SJCRH30 (cell line): ENCODE data around the gene IGSF9. TPM values are rescaled to one million over a fixed set of nuclear protein-coding genes. Genes with fewer than 3 reads are reported as not detected.

Experiments used
- DNase-seq, 2 experiments: peaks; one replicate each; pipeline ENCODE4 v3.0.0-alpha.2; 2015 to 2020
- H3K27ac ChIP-seq: fragments of 250-450 bp; sonication (Bioruptor Pico); 2 replicates; pipeline ENCODE4 v1.5.1; 2020; ENCODE audit warnings: mild to moderate bottlenecking, moderate library complexity
- H3K27me3 ChIP-seq: fragments of 250-450 bp; sonication (Bioruptor Pico); 2 replicates; pipeline ENCODE4 v1.5.1; 2020; ENCODE audit warnings: mild to moderate bottlenecking, moderate library complexity
- H3K36me3 ChIP-seq: fragments of 250-450 bp; sonication (Bioruptor Pico); 2 replicates; pipeline ENCODE4 v1.5.1; 2020; ENCODE audit warnings: mild to moderate bottlenecking, moderate library complexity
- H3K4me1 ChIP-seq: fragments of 250-450 bp; sonication (Bioruptor Pico); 2 replicates; pipeline ENCODE4 v1.5.1; 2020; ENCODE audit warnings: mild to moderate bottlenecking, moderate library complexity
- H3K4me3 ChIP-seq: fragments of 250-450 bp; sonication (Bioruptor Pico); 2 replicates; pipeline ENCODE4 v1.5.1; 2020; ENCODE audit warnings: mild to moderate bottlenecking, moderate library complexity
- H3K9me3 ChIP-seq: fragments of 250-450 bp; sonication (Bioruptor Pico); replicated peaks from 2 replicates; pipeline ENCODE4 v1.5.1; 2020; ENCODE audit warnings: mild to moderate bottlenecking, moderate library complexity
- total RNA-seq: library from RNA; depleted of rRNA; stranded (reverse); fragments of >200 nt; shearing (Covaris generic); gene quantifications from 2 replicates; pipeline ENCODE4 v1.2.3, GENCODE V29; 2014

The IGSF9 gene
- total RNA-seq, 1 experiment from 2014 or later: 0.06 TPM

- H3K4me3 ChIP-seq: no peak overlapping the region
Measured at GRCh38 chr1:159962176-159962575, 16.8 kb upstream of the IGSF9 start.

GRCh38 chr1:159961636-159962035 is 16.2 kb upstream of the IGSF9 start:
- DNase-seq: no peak
- Histone ChIP-seq H3K4me3 (no peak overlapping the region), H3K27ac (no peak overlapping the region), H3K36me3 (no peaks in the 10 kb centered on the region), H3K27me3 (no peaks in the 10 kb centered on the region; the same call in 1 of the 2 replicates), H3K9me3 (no peaks in the 10 kb centered on the region), H3K4me1 (no peaks in the 10 kb centered on the region)

More at GRCh38 chr1:159962176-159962575, 16.8 kb upstream of the IGSF9 start:
- no peaks in the 10 kb centered on the region for H3K9me3 ChIP-seq
- no peaks in the 10 kb centered on the region for H3K36me3 ChIP-seq
- no peaks in the 10 kb centered on the region for H3K4me1 ChIP-seq
- no peaks in the 10 kb centered on the region; the same call in 1 of the 2 replicates for H3K27me3 ChIP-seq
- no peak for DNase-seq
- no peak overlapping the region for H3K27ac ChIP-seq

- no peaks in the 10 kb centered on the region for H3K9me3 ChIP-seq
- H3K36me3 ChIP-seq: no peaks in the 10 kb centered on the region
- no peak overlapping the region for H3K27ac ChIP-seq
- H3K27me3 ChIP-seq: no peaks in the 10 kb centered on the region; the same call in 1 of the 2 replicates
- DNase-seq: no peak
- H3K4me3 ChIP-seq: no peak overlapping the region
- no peaks in the 10 kb centered on the region for H3K4me1 ChIP-seq
Measured at GRCh38 chr1:159960721-159961381, 15.4 kb upstream of the IGSF9 start.

- DNase-seq: no peak
- no peak overlapping the region for H3K27ac ChIP-seq
- H3K27me3 ChIP-seq: no peaks in the 10 kb centered on the region; the same call in 1 of the 2 replicates
- no peaks in the 10 kb centered on the region for H3K4me1 ChIP-seq
- no peaks in the 10 kb centered on the region for H3K36me3 ChIP-seq
- H3K9me3 ChIP-seq: no peaks in the 10 kb centered on the region
- no peak overlapping the region for H3K4me3 ChIP-seq
Measured at GRCh38 chr1:159959451-159959850, 14.0 kb upstream of the IGSF9 start.

- Histone ChIP-seq H3K9me3 (no peaks in the 10 kb centered on the region), H3K27ac (no peak overlapping the region), H3K36me3 (no peaks in the 10 kb centered on the region), H3K27me3 (no peaks in the 10 kb centered on the region), H3K4me1 (no peaks in the 10 kb centered on the region), H3K4me3 (no peak overlapping the region)
- no peak for DNase-seq
Measured at GRCh38 chr1:159958719-159959380, 13.4 kb upstream of the IGSF9 start.

- H3K27me3 ChIP-seq: no peaks in the 10 kb centered on the region
- no peaks in the 10 kb centered on the region for H3K36me3 ChIP-seq
- no peaks in the 10 kb centered on the region for H3K4me1 ChIP-seq
- DNase-seq: no peak
- H3K4me3 ChIP-seq: no peak overlapping the region
- no peaks in the 10 kb centered on the region for H3K9me3 ChIP-seq
- no peak overlapping the region for H3K27ac ChIP-seq
Measured at GRCh38 chr1:159957824-159958268, 12.4 kb upstream of the IGSF9 start.

GRCh38 chr1:159955456-159955855 is 10.0 kb upstream of the IGSF9 start:
- Histone ChIP-seq H3K27ac (no peak overlapping the region), H3K27me3 (no peaks in the 10 kb centered on the region), H3K9me3 (no peaks in the 10 kb centered on the region), H3K36me3 (no peaks in the 10 kb centered on the region), H3K4me1 (no peaks in the 10 kb centered on the region), H3K4me3 (no peak overlapping the region)
- no peak for DNase-seq

GRCh38 chr1:159953536-159954515 is 8.4 kb upstream of the IGSF9 start, which contains the start of gene SLAMF9:
SLAMF9 (minus strand) TSS chr1:159954237; CDS start chr1:159954137, 100 bp downstream.
- H3K9me3 ChIP-seq: no peaks in the 10 kb centered on the region
- no peaks in the 10 kb centered on the region for H3K4me1 ChIP-seq
- no peaks in the 10 kb centered on the region for H3K36me3 ChIP-seq
- H3K27ac ChIP-seq: no peak within 1 kb of the TSS
- DNase-seq: no peak
- H3K27me3 ChIP-seq: no peaks in the 10 kb centered on the region
- H3K4me3 ChIP-seq: no peak within 1 kb of the TSS

- Histone ChIP-seq H3K9me3 (no peaks in the 10 kb centered on the region), H3K4me1 (no peaks in the 10 kb centered on the region), H3K36me3 (no peaks in the 10 kb centered on the region), H3K27me3 (no peaks in the 10 kb centered on the region), H3K27ac (no peak overlapping the region), H3K4me3 (no peak overlapping the region)
- no peak for DNase-seq
Measured at GRCh38 chr1:159952932-159953331, 7.5 kb upstream of the IGSF9 start.

- Histone ChIP-seq H3K9me3 (no peaks in the 10 kb centered on the region), H3K4me3 (no peak overlapping the region), H3K4me1 (no peaks in the 10 kb centered on the region), H3K27me3 (no peaks in the 10 kb centered on the region), H3K27ac (no peak overlapping the region), H3K36me3 (no peaks in the 10 kb centered on the region)
- no peak for DNase-seq
Measured at GRCh38 chr1:159951551-159951950, 6.1 kb upstream of the IGSF9 start.

- no peaks in the 10 kb centered on the region for H3K9me3 ChIP-seq
- H3K27me3 ChIP-seq: no peaks in the 10 kb centered on the region
- H3K4me3 ChIP-seq: no peak overlapping the region
- DNase-seq: no peak
- no peaks in the 10 kb centered on the region for H3K36me3 ChIP-seq
- no peaks in the 10 kb centered on the region for H3K4me1 ChIP-seq
- no peak overlapping the region for H3K27ac ChIP-seq
Measured at GRCh38 chr1:159951016-159951415, 5.6 kb upstream of the IGSF9 start.

GRCh38 chr1:159949981-159950381 is 4.6 kb upstream of the IGSF9 start:
- Histone ChIP-seq H3K27me3 (peaks cover 5% of the 10 kb centered on the region), H3K9me3 (no peaks in the 10 kb centered on the region), H3K36me3 (no peaks in the 10 kb centered on the region), H3K27ac (no peak overlapping the region), H3K4me3 (no peak overlapping the region), H3K4me1 (no peaks in the 10 kb centered on the region)
- DNase-seq: no peak

- DNase-seq: no peak
- H3K27me3 ChIP-seq: peaks cover 12% of the 10 kb centered on the region
- no peak overlapping the region for H3K27ac ChIP-seq
- H3K36me3 ChIP-seq: no peaks in the 10 kb centered on the region
- H3K4me3 ChIP-seq: no peak overlapping the region
- no peaks in the 10 kb centered on the region for H3K4me1 ChIP-seq
- H3K9me3 ChIP-seq: no peaks in the 10 kb centered on the region
Measured at GRCh38 chr1:159949123-159949522, 3.7 kb upstream of the IGSF9 start.

GRCh38 chr1:159947942-159948341 is 2.5 kb upstream of the IGSF9 start:
- no peaks in the 10 kb centered on the region for H3K36me3 ChIP-seq
- H3K9me3 ChIP-seq: no peaks in the 10 kb centered on the region
- H3K27me3 ChIP-seq: peaks cover 12% of the 10 kb centered on the region
- DNase-seq: no peak
- H3K27ac ChIP-seq: no peak overlapping the region
- H3K4me1 ChIP-seq: no peaks in the 10 kb centered on the region
- no peak overlapping the region for H3K4me3 ChIP-seq
